LoVo (cell line): ENCODE data around the gene METTL1.
"Not testable (repeated sequence)": the region's sequence is repeated elsewhere in the genome, so short reads cannot be mapped to it uniquely, and the experiment has no call there.

Experiments used
- DNase-seq: peaks from one replicate; pipeline ENCODE4 v3.0.0-alpha.2; 2016; ENCODE audit warnings: low spot score

Gene METTL1

GRCh38 chr12:57796996-57797395 lies 25.1 kb upstream of the METTL1 start:
- DNase-seq = no peak

GRCh38 chr12:57795354-57795753 lies 23.4 kb upstream of the METTL1 start:
- DNase-seq = no peak

- no peak for DNase-seq
These were observed 22.0 kb upstream of the METTL1 start for GRCh38 chr12:57793920-57794319.

DNA sequence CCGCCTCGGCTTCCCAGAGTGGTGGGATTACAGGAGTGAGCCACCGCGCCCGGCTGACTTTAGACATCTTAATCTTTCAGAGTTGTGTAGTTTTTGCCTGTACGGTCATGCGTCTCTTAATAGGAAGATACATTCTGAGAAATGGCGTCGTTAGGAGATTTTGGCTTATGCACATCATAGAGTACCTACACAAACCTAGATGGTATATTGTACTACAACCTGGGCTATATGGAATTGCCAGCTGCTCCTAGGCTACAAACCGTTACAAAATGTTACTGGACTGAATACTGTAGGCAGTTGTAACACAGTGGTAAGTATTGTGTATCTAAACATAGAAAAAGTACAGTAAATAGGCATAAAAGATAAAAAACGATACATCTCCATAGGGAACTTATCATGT lies 12.0 kb upstream of the METTL1 start:
- DNase-seq = no peak

DNA sequence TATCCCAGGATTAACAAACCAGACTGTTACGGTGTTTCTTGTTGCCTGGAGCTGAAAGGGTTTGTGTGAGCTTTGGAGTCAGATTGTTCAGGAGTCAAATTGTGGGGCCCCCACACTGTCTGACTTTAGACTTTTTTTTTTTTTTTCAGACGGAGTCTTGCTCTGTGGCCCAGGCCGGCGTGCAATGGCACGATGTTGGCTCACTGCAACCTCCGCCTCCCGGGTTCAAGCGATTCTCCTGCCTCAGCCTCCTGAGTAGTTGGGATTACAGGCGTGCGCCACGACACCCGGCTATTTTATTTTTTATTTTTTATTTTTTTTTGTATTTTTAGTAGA lies 11.5 kb upstream of the METTL1 start:
- no peak for DNase-seq

GRCh38 chr12:57782608-57783465 lies 10.9 kb upstream of the METTL1 start, which contains the start of gene TSFM:
TSFM (plus strand) TSS chr12:57782787; CDS start chr12:57782802, 15 bp downstream.
- peak; percentile 99 for DNase-seq

- DNase-seq = no peak
These were observed 10.3 kb upstream of the METTL1 start for GRCh38 chr12:57782243-57782607.

- DNase-seq = no peak
These were observed 9.9 kb upstream of the METTL1 start for GRCh38 chr12:57781801-57782200.

DNA sequence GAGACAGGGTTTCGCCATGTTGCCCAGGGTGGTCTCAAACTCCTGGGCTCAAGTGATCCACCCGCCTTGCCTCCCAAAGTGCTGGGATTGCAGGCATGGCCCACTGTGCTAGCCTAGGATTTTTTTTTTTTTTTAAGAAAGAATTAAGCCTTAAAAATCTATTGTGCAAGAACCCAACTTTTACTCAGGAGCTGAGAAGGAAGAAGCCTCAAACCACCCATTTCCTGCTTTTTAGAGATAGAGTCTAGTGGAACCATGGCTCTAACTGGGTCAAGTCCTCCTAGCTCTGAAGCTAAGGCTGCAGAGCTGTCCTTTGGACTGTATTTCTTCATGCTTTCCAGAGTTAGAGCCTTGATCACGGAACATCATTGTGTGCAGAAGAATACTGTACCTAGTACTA lies 9.3 kb upstream of the METTL1 start:
- no peak for DNase-seq

DNA sequence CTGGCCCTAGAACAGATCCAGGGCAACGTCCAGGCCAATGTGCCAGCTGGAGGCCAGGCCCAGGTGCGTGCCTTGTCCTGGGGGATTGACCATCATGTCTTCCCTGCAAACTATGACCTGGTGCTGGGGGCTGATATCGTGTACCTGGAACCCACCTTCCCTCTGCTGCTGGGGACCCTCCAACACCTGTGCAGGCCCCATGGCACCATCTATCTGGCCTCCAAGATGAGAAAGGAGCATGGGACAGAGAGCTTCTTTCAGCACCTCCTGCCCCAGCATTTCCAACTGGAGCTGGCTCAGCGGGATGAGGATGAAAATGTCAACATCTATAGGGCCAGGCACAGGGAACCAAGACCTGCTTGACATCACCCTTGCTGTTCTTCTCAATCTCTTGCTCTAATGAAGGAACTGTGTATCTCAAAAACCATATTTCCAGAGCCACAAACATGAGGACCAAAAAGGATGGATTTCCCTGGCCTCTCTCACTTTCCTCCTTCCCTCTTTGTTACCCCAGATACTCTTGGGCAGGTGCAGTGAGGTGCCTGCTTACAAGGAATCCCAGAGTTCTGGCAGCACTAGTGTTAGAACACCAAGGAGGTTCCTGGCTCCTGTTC lies 8.5 kb upstream of the METTL1 start:
- no peak for DNase-seq

- no peak for DNase-seq
These were observed 7.8 kb upstream of the METTL1 start for GRCh38 chr12:57779736-57780135.

DNA sequence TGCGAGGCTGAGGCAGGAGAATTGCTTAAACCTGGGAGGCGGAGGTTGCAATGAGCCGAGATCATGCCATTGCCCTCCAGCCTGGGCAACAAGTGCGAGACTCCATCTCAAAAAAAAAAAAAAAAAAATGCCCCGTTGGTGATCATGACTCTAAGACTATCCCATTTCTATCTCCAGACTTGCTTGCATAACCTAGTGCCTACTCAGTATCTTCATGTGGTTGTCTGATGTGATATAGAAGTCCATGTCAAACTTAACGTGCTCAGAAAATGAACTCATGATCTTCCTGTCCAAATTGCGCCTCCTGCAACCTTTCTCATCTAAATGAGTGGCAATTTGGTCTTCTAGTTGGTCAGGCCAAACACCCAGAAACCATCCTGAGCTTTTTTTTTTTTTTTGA lies 6.0 kb upstream of the METTL1 start:
- no peak for DNase-seq

- DNase-seq = no peak
These were observed 5.5 kb upstream of the METTL1 start for GRCh38 chr12:57777367-57777766.

- DNase-seq = no peak
These were observed 4.3 kb upstream of the METTL1 start for GRCh38 chr12:57776247-57776587.

DNA sequence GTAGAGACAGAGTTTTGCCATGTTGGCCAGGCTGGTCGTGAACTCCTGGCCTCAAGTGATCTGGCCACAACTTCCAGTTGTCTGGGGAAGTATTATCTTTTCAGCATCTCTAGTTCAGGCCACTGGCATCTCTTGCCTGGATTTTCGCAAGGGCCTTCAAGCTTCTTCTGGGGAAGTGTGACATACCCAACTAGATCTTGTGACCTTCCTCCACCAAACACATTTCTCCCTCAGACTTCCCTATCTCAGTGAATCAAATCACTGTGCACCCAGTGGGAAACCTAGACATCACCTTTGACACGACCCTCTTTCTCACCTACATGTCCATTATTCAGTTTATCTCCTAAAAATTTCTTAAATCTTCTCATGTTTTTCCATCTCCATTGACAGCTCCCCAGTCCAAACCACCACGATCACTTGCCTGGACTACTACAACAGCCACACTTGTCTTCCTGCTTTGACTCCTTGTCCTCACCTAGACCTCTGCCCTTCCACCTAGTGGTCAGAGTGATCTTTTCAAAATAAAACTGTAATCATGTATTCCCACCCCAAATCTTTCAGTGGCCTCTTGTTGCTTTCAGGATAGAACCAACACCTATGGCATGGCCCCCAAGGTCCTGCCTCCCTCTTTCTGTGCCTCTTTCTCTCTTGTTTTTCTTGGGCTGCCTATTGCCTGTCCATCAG lies 3.8 kb upstream of the METTL1 start:
- DNase-seq = no peak

- no peak for DNase-seq
These were observed 3.1 kb upstream of the METTL1 start for GRCh38 chr12:57775044-57775443.

DNA sequence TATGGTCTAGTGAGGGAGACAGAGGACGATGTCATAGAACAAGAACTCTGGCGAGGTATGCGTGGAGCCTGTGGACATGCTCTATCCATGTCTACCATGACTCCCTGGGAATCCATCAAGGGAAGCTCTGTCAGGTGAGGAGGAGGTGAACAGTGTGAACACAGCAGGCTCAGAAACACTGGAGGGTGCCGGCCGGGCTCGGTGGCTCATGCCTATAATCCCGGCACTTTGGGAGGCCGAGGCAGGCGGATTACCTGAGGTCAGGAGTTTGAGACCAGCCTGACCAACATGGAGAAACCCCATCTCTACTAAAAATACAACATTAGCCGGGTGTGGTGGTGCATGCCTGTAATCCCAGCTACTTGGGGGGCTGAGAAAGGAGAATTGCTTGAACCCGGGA lies 2.7 kb upstream of the METTL1 start:
- DNase-seq = not testable (repeated sequence)

DNA sequence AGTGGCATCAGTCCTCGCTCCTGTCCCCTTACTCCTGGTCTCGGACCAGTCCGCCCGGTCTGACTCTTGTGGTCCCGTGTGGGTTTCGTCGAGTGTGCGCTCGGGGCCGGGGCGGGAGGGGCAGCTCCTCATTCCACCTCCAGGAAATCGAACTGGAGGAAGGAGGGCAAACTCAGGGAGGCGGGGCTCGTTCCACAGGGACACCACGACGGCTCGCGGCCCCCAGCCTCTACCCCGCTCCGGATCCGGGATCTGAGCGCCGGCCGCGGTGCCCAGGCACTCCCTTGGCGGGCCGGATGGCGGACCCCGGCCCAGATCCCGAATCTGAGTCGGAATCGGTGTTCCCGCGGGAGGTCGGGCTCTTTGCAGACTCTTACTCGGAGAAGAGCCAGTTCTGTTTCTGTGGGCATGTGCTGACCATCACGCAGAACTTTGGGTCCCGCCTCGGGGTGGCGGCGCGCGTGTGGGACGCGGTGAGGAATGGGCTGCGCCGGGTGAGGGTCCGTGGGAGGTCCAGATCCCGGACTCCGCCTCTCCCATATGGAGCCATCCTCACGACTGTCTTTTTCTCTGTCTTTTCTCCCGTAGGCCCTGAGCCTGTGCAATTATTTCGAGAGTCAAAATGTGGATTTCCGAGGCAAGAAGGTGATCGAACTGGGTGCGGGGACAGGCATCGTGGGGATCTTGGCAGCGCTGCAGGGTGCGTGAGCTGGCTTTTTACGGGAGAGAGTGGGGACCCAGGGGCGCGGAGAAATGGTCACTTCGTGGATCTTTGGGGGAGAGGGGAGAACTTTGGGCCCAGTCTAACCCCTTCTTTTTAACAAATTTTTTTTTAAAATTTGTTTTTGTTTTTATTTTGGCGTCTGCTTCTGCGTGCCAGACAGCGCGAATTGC lies 771 bp upstream of the METTL1 start, which contains the start of gene EEF1AKMT3:
Gene EEF1AKMT3, plus strand, starts transcription at position 186 of the 894 bp plus-strand sequence. Its CDS starts 111 bp downstream, at position 297.
- peak; percentile 64 for DNase-seq

GRCh38 chr12:57771236-57771872 lies 551 bp downstream of the METTL1 start:
- peak; percentile 96 for DNase-seq

- no peak for DNase-seq
These were observed 1.2 kb downstream of the METTL1 start for GRCh38 chr12:57770734-57771133.

DNA sequence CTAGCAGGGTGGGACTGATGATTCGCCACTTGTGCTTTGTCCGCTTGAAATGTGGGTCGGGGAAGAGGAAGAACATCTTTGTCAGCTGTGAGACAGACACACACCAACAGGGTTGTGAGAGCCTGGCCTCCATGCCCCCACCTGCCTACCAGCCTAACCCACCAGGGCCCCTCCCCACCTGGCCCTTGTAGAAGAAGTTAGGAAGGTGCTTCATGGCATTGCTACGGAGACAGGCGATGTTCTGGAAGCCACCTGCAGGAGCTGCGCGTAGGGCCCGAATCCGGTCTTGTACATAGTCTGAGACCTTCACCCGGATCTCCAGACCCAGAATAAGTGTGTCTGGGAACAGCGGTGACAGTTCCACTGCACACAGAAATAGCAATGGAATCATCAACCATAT lies 2.3 kb downstream of the METTL1 start:
- no peak for DNase-seq

DNA sequence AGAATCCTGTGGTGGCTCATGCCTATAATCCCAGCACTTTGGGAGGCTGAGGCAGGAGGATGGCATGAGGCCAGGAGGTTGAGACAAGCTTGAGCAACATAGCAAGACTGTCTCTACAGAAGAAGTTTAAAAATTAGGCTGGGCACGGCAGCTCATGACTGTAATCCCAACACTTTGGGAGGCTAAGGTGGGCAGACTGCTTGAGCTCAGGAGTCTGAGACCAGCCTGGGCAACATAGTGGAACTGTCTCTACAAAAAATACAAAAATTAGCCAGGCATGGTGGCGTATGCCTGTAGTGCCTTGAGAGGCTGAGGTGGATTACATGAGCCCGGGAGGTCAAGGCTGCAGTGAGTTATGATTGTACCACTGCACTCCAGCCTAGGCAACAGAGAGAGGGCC lies 4.0 kb downstream of the METTL1 start:
- no peak for DNase-seq
